ENCODE data around the gene SLC38A8.

- TF ChIP-seq CTCF (conservative IDR thresholded peaks at IDR 0.05; ENCODE audit: low read length) (no peak), EZH2phosphoT487 (IDR thresholded peaks at IDR 0.05; ENCODE audit: borderline replicate concordance) (no peak)
Observed at GRCh38 chr16:84004442-84004841, 38.2 kb downstream of the SLC38A8 start.
